Stomach smooth muscle (tissue), 2 donors: ENCODE results near the gene EVPL.
"Not testable (repeated sequence)": the region's sequence is repeated elsewhere in the genome, so short reads cannot be mapped to it uniquely, and the experiment has no call there.

Experiments
- H3K27ac ChIP-seq: one replicate; pipeline ENCODE4 v1.7.0; 2013; ENCODE audit warnings: mild to moderate bottlenecking, low read length, inconsistent platforms
- H3K27me3 ChIP-seq, 2 donors: one replicate each; pipeline ENCODE4 v1.7.0; 2013; ENCODE audit warnings: low read length in 2 of 2; ENCODE audit not compliant: insufficient read depth in 2 of 2, control insufficient read depth in 1 of 2
- H3K36me3 ChIP-seq, 2 donors: one replicate each; pipeline ENCODE4 v1.7.0; 2013; ENCODE audit warnings: low read length in 2 of 2; ENCODE audit not compliant: control insufficient read depth in 2 of 2, insufficient read depth in 2 of 2
- H3K4me1 ChIP-seq: one replicate; pipeline ENCODE4 v1.7.0; 2013; ENCODE audit warnings: low read length; ENCODE audit not compliant: control insufficient read depth, insufficient read depth
- H3K4me3 ChIP-seq, 2 donors: one replicate each; pipeline ENCODE4 v1.7.0; 2013; ENCODE audit warnings: low read length in 2 of 2
- H3K9ac ChIP-seq, 2 donors: one replicate each; pipeline ENCODE4 v1.7.0; 2013; ENCODE audit warnings: low read length in 2 of 2, mild to moderate bottlenecking in 1 of 2
- H3K9me3 ChIP-seq, 2 donors: one replicate each; pipeline ENCODE4 v1.7.0; 2013; ENCODE audit warnings: low read length in 2 of 2; ENCODE audit not compliant: control insufficient read depth in 2 of 2
- donor health status: healthy.
- donor health status: Pancreatic carcinoma.

The EVPL gene

GRCh38 chr17:75976175-75976848, 50.8 kb downstream of the EVPL start:
- no peak overlapping the region for H3K9ac ChIP-seq

GRCh38 chr17:75975757-75976174, 51.3 kb downstream of the EVPL start:
- H3K27me3 ChIP-seq: no peaks in the 10 kb centered on the region
- no peaks in the 10 kb centered on the region for H3K9me3 ChIP-seq
- peaks cover 0 to 4% of the 10 kb centered on the region in 2 donors for H3K36me3 ChIP-seq
- no peak overlapping the region for H3K4me3 ChIP-seq
- H3K4me1 ChIP-seq: peaks cover 14% of the 10 kb centered on the region
- no peak overlapping the region for H3K27ac ChIP-seq
- H3K9ac ChIP-seq: no peak overlapping the region

More at GRCh38 chr17:75976175-75976848, 50.8 kb downstream of the EVPL start:
- H3K4me3 ChIP-seq: no peak overlapping the region
- H3K27ac ChIP-seq: no peak overlapping the region
- peaks cover 14% of the 10 kb centered on the region for H3K4me1 ChIP-seq
- no peaks in the 10 kb centered on the region for H3K9me3 ChIP-seq
- peaks cover 0 to 4% of the 10 kb centered on the region in 2 donors for H3K36me3 ChIP-seq
- no peaks in the 10 kb centered on the region for H3K27me3 ChIP-seq

GRCh38 chr17:75975187-75975586, 51.9 kb downstream of the EVPL start:
- not testable (repeated sequence) for H3K9me3 ChIP-seq, H3K9ac ChIP-seq, H3K36me3 ChIP-seq, H3K4me3 ChIP-seq, H3K27ac ChIP-seq, H3K27me3 ChIP-seq
- H3K4me1 ChIP-seq: peaks cover 13% of the 10 kb centered on the region

- no peak overlapping the region for H3K27ac ChIP-seq
- H3K36me3 ChIP-seq: peaks cover 3 to 6% of the 10 kb centered on the region in 2 donors
- H3K4me1 ChIP-seq: no peaks in the 10 kb centered on the region
- no peak overlapping the region for H3K9ac ChIP-seq
- H3K4me3 ChIP-seq: no peak overlapping the region
- H3K9me3 ChIP-seq: no peaks in the 10 kb centered on the region
- no peaks in the 10 kb centered on the region for H3K27me3 ChIP-seq
Measured at GRCh38 chr17:75970626-75971025, 56.5 kb downstream of the EVPL start.

GRCh38 chr17:75970011-75970523, 57.0 kb downstream of the EVPL start:
- Histone ChIP-seq H3K27me3 (no peaks in the 10 kb centered on the region), H3K36me3 (peaks cover 3 to 6% of the 10 kb centered on the region in 2 donors), H3K4me1 (no peaks in the 10 kb centered on the region), H3K9ac (no peak overlapping the region), H3K4me3 (no peak overlapping the region), H3K9me3 (no peaks in the 10 kb centered on the region), H3K27ac (no peak overlapping the region)

- not testable (repeated sequence) for H3K4me3 ChIP-seq, H3K36me3 ChIP-seq, H3K27me3 ChIP-seq, H3K9ac ChIP-seq, H3K27ac ChIP-seq, H3K9me3 ChIP-seq, H3K4me1 ChIP-seq
Measured at GRCh38 chr17:75969044-75969443, 58.1 kb downstream of the EVPL start.

- Histone ChIP-seq H3K27ac (no peak overlapping the region), H3K4me3 (no peak overlapping the region), H3K36me3 (peaks cover 2 to 3% of the 10 kb centered on the region in 2 donors), H3K27me3 (no peaks in the 10 kb centered on the region), H3K4me1 (no peaks in the 10 kb centered on the region), H3K9me3 (no peaks in the 10 kb centered on the region), H3K9ac (no peak overlapping the region)
Measured at GRCh38 chr17:75965468-75965867, 61.6 kb downstream of the EVPL start.

- H3K9ac ChIP-seq: no peak overlapping the region
- no peaks in the 10 kb centered on the region for H3K9me3 ChIP-seq
- H3K4me3 ChIP-seq: no peak overlapping the region
- no peaks in the 10 kb centered on the region for H3K27me3 ChIP-seq
- no peak overlapping the region for H3K27ac ChIP-seq
- H3K36me3 ChIP-seq: peaks cover 9% of the 10 kb centered on the region in 2 donors
- H3K4me1 ChIP-seq: no peaks in the 10 kb centered on the region
Measured at GRCh38 chr17:75959839-75960511, 67.1 kb downstream of the EVPL start.

GRCh38 chr17:75959051-75959838, 67.9 kb downstream of the EVPL start:
- no peaks in the 10 kb centered on the region for H3K9me3 ChIP-seq
- H3K27ac ChIP-seq: no peak overlapping the region
- no peaks in the 10 kb centered on the region for H3K27me3 ChIP-seq
- no peak overlapping the region for H3K9ac ChIP-seq
- no peak overlapping the region for H3K4me3 ChIP-seq
- no peaks in the 10 kb centered on the region for H3K4me1 ChIP-seq
- H3K36me3 ChIP-seq: peaks cover 11% of the 10 kb centered on the region in 2 donors
